GM19467 (cell line): Measurements from ENCODE around the gene IGFL4.

Source experiments
- ATAC-seq: cut with Tn5 transposase; IDR thresholded peaks from one replicate; pipeline ENCODE4 v1.9.1; 2021; ENCODE audit warnings: mild to moderate bottlenecking, moderate library complexity; ENCODE audit not compliant: unreplicated experiment

Gene IGFL4

DNA sequence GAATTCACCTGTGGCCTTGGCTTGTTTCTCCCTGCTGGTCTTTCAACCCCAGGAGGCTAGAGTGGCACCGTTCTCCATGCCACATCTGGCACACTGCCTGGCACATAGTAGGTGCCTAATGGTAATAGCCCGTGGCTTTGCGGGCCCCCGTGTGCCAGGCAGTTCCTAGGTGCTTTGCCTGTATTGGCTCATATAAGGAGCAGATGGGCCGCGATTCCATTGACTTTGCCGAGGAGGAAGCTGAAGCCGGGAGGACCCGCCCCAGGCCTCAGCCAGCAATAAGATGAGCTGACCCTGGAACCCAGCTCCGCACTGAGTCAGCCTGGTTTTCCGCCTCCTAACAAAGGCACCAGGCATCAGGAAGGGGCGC, 18.8 kb downstream of the IGFL4 start:
- ATAC-seq: no peak

DNA sequence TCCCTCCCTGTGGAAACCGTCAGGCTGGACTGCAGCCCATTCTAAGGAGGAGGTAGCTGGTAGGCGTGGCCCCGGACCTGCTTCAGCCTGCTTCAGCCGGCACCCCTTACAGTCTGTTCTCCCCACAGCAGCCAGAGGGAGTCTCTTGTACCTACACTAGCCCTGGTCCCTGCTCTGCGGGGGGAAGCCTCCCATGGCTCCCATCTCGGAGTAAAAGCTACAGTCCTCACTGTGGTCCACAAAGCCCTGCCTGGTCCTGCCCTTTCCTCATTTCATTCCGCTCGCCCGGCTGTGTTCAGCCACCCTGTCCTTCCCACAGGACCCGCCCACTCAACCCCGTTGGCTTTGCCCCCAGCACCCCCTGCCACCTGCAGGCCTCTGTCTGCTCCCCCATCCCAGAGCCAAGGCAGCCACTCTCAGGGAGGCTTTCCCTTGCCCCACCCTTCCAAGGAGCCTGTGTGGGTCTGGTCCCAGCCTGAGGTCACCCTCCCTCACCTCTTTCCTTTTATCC, 19.2 kb downstream of the IGFL4 start:
- no peak for ATAC-seq

DNA sequence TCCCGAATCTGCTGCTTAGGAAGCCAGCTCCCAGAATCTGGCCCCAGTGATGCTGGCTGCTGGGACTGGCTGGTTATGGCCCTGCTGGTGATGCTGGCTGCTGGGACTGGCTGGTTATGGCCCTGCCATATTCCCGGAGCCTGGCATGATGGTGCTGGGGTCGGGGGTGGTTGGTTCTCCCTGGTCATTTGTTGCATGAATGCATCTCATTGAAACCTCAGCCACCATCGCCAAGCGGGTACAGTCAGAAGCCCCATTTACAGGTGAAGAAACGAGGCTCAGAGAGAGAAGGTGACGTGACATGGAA, 20.0 kb downstream of the IGFL4 start:
- no peak for ATAC-seq

DNA sequence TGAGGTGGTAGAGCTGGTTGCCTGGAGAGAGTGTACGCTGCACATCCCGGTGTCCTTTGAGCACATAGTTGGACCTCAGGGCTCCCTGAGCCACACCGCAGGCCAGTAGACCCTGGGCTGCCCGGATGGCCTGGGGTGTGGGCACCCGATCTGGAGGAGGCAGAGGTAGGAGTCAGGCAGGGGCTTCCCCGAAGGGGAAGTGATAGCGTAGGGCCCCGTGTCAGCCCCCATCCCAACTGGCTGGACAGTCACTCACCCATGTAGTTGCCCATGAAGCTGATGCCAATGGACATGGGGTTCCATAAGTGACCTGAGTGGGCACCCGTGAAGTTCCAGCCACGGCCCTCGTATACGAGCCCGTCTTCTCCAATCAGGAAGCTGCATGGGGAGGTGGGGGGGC, 21.5 kb downstream of the IGFL4 start:
- ATAC-seq: no peak

DNA sequence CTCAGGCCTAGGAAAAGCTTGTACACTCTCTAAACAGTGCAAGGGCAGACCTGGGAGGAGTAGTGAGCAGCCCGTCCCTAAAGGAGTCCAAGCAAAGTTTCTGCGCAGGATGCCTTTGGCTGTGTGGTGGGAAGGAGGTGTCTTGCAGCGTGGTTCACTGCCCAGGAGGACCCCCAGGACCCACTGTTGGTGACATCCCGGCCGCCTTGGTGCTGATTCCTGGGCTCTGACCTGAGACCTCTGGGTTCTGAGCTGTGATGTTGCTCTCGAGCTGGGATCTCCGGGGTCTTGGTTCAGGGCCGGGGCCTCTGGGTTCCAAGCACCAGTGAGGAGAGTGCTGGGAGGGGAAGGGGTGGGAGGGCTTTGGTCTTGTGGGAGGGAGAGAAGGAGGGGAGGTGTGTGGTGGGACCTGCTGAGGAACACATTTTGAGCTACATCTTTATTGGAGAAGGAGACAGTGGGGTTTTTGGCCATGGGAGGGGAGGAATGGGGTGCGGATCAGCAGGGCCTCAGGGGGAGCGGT, 22.0 kb downstream of the IGFL4 start:
- no peak for ATAC-seq

DNA sequence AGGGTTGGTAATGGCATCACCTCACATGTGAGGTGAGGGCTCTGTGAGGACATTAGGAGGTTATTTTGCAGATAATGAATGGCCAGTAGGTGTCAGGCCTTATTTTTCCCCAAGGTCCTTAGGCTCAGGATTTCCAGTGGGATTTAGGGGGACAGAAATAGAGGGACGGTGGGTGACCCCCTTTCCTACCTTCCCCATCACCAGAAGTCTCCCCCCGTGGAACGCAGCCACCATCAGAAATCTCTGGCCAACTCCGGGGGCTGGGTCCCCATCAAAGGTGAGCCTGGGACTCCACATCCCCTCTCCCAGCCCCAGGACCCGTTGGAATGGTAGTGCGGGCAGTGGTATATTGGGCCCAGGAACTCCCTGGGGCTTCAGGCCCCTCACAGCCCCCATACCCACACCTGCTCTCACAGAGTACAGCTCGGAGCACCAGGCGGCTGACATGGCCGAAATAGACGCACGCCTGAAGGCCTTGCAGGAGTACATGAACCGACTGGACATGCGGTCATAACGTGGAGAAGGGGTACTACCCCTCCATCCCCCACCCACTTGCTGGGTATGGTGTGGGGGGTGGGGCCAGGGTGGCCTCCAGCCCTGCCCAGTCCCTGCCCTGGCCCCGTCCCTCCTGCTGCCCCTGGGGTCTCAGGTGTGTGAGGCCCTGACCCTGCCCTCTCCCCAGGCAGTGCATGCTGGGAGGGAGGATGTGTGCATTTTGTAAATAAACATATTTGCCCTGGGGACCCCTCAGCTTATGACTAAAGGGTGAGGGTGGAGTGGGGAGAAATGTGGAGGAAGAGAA, 22.7 kb downstream of the IGFL4 start:
- ATAC-seq: no peak

DNA sequence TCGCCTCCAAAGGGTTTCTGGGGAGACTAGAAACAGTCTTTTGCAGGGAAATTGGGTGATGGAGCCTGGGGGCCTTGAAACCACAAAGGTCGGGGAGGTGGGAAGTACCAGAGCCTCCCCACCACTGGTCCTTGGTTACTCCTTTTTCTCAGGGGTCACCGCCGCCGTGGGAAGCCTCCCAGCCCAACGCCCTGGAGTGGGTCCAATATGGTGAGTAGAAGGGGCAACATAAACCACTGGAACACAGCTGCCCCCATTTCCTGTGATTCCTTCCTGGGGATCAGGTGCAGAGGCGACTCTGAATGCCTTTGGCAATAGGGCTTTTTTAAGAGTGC, 23.7 kb downstream of the IGFL4 start:
- no peak for ATAC-seq

DNA sequence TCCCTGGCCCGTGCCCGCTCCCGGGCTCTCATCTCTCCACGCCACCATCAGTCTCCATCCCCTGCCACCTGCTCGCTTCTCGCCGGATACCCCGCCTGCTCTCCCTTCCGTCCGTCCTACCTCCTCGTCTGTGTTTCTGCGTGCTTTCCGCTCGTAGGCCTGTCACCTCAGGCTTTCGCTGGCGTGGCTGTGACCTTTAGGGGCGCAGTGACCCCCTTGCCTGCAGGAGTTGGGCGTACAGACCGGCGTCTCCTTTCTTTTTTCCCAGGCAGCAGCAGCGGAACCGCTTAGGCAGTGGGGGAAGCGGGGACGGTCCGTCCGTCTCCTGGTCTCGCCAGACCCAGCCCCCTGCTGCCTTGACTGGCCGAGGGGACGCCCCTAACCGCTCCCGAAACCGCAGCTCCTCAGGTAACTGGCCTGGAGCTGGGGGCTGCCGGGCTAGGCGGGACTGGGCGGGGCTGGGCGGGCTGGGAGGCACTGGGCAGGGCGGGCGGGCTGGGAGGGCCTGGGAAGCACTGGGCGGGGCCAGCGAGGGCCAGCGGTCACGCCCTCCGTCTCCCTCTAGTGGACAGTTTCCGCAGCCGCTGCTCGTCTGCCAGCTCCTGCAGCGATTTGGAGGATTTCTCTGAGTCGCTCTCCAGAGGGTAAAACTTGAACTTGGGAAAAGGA, 24.2 kb downstream of the IGFL4 start:
- no peak for ATAC-seq

DNA sequence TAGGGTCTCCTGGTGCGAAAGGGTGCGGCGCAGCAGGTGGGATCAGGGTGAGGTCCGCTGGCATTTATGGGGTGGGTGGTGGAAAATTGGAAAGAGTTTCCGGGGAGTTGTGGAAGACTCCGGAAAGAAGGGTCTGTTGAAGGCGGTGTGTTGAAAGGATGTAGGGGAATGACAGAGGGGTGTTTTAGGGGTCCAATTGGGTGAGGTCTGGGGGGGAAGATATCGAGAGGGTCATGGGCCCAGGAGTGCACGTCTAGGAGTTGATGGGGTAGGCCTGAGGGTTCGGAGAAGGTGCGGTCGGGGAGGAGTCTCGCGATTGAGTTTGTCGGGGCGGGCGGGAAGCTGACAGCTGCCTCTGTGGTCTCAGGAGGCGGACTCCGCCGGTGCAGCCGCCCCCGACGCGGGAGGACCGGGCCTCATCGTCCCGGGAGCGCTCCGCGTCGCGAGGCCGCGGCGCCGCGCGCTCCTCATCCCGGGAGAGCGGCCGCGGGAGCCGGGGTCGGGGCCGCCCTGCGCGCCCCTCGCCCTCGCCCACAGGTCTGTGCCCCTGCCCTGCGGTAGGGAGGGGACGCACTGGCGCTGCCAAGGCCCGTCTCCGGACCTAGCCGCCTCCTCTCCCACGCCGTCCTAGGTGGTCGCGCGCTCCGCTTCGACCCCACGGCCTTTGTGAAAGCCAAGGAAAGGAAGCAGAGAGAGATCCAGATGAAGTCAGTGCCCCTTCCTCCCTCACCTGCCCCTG, 24.9 kb downstream of the IGFL4 start:
- no peak for ATAC-seq

DNA sequence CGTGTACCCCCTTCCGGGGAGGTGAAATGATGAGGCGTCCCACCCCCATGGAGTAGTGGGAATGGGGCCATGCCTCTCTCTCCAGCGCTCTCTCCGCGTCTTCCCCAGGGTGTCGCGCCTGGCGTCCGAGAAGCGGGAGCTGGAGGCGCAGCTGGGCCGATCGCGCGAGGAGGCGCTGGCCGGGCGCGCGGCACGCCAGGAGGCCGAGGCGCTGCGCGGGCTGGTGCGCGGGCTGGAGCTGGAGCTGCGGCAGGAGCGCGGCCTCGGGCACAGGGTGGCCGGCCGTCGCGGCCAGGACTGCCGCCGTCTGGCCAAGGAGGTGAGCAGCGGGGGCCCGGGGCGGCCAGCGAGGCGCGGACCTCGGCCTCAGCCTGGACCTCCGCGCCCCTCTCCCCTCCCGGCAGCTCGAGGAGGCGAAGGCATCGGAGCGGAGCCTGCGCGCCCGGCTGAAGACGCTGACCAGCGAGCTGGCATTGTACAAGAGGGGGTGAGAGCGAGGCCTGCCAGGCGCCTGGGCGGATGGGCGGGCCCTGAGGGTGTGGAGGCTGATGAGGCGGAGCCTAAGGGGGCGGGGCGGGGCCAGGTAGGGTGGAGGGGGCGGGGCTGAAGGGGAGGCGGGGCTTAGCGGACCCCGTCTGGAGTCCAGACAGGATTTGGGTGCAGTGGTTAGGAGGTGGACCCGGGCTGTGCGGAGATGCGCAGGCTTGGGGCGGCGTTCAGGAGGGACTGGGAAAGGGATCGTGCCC, 25.7 kb downstream of the IGFL4 start:
- no peak for ATAC-seq

DNA sequence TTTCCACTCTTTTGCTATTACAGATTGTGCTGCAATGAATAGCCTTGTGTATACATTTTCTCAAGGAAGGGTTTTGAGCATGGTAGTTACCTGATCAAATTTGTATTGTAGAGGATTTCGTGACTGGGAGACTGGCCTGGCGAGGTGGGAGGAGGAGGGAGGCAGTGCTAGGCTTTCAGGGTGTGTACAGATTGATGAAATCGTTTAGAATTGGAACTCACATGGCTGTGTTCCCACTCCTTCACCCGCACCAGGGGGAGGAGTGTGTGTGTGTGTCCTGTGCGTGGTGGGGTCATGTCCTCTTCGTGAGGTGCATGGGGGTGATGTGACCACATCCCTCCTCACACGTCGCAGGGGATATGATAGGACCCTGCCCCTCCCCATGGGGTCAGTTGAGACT, 26.3 kb downstream of the IGFL4 start:
- ATAC-seq: no peak

DNA sequence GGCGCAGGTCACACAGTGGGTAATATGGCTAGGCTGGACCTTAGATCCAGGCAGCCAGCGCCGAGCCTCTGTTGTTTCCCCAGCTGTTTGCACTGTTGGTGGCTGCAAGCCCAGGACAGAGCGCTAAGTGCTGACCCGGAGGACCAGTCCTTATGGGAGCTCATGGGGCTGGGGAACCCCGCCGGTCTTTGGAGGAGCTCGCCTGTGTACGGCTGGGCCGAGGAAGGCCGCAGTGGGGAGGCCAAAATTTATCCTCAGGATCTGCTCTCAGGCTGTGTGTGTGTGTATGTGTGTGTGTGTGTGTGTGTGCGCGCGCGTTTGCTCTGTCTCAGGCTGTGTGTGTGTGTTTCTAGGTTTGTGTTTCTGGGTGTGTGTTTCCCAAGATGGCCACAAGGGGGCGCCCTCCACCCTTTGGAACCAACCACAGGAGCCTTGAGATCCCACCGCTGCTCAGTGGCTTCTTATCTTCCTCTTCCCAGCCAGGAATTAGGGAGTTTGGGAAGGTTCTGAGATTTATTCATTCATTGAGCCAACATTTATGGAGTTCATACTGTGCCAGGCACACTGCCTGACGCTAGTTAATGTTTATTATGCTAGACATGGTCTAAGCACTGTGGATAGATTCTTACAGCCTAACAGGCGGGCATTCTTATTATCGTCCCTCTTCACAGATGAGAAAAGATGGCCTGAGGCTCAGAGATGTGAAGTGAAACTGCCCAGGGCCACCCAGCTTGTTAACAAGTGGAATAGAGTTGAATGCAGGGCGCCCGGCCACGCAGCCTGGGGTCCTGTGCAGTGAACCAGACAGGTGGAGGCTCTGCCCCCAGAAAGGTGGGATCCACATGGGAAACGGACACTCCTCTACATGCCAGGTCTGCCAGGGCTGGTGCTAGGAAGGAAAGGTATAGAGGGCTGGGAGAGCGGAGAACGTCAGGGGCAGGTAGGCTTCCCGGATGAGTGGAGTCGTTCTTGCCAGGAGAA, 31.0 kb downstream of the IGFL4 start:
- ATAC-seq: no peak

DNA sequence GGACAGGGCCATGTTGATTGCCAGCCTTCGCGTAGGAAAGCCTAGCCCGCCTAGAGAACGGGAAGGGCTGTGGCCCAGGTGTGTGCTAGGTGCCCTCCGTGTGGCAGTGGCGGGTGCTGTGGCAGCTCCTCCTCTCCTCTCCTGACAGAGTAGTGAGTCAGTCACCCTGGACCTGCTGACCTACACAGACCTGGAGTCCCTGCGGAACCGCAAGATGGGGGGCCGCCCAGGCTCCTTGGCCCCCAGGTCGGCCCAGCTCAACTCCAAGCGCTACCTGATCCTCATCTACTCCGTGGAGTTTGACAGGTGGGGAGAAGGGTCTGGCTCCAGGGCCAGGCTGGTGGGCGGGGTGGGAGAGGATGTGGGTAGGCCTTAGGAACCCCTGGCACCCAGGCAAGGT, 34.4 kb downstream of the IGFL4 start:
- no peak for ATAC-seq

DNA sequence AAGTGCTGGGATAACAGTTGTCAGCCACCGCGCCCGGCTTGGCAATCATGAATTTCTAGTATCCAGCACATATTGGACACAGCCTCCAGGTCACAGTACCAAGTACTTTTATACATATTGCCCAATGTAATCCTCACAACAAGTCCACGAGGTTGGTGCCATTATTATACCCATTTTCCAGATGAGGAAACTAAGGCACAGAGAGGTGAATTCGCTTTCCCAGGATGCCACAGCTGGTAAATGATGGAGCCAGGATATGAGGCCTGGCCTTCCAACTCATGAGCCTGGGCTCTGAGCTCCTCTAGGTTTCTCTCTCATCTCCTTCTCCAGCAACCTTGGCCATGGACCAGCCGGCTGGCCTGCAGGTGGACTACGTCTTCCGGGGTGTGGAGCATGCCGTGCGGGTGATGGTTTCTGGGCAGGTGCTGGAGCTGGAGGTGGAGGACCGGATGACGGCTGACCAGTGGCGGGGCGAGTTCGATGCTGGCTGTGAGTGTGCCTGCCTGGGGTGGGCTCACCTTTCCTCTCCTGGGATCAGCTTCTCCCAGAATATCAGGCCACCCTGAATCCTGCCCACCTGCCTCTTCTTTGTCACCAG, 38.0 kb downstream of the IGFL4 start:
- ATAC-seq: no peak

DNA sequence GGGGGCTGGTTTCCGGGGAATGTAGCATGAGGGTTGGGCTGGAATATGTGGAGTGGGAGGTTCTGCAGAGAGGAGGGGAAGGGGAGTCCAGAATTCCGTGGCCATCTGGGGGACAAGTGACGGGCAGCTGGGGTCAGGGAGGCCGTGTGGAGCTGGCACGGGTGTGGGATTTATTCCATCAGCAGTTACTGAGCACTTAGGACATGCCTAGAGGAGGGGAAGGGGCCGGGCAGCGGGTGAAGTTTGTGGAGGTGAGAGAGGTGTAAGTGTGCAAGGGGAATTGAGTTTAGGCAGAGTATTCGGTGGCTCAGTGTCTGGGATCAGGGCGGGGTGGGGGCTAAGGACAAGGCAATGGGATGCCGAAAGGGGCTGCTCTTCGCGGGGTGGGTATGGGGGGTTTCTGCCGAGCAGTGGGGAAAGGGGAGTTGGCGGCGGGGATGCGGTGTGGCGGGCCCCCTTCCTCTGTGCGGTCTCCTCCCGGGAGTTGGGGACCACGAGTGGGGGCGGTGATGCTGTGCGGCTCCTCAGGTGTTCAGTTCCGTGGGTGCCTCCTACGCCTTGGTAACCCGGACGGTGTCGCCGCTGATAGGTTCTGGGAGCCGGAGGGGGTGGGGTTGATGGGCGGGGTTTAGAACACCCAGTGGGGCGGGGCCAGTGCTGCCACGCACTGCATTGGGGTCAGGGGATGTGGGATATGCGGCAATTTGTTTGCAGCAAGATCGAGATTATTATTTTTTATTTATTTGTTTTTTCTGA, 40.1 kb downstream of the IGFL4 start:
- no peak for ATAC-seq

DNA sequence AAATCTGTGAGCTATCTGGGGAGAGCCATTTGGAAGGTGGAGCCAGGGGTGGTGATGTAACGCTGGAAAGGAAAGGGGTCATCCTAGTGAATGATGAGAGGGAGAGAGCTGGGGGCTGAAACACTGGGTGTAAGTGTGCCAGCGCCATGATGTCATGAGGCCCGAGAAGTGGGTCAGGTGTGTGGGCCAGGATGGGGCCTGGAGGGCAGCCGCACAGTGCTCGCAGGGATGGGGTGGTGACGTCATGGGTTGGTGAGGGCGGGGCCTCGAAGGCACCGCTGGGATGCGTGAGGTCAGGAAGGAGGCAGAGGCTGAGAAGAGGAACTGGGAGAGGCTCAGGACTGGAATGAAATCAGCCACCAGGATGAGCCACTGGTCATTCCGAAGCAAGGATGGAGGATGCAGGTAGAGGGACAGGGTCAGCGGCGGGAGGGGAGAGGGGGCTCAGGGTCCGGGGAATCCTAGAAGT, 41.1 kb downstream of the IGFL4 start:
- no peak for ATAC-seq

DNA sequence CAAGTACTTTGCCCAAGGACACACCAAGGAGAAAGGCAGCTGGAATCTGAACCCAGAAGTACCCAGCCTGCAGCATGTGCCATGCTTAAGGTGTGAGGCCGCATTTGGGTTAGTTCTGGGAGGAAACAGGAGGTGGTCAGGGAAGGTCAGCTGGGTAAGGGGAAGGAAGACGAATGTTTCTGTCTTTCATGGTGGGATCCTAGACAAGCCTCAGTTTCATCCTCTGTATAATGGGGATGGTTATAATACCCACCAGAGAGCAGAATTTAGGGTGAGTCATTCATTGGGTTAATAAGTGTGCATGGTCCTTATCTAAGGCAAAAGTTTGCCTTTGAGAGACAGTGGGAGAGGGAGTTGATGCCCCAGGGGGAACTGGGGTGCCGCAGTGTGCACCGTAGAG, 42.0 kb downstream of the IGFL4 start:
- ATAC-seq: no peak

DNA sequence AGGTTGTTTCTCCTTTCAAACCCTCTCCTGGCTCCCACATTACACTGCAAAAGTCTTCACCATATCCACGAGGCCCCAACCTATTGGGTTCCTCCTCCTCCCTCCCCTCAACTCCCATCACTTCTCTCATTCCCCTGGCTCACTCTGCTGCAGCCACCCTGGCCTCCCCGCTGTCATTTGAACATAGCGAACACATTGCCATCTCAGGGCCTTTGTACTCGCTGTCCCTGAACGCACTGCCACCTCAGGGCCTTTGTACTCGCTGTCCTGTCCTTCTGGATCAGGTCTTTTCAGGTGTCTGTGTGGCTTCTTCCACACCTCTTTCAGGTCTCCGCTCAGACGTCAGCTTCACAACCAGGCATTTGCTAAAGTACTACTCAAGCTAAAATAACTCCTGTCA, 43.9 kb downstream of the IGFL4 start:
- no peak for ATAC-seq
